MM.1S (cell line): Measurements from ENCODE around the gene ACKR2.

Experiments used
- DNase-seq: peaks from one replicate; pipeline ENCODE4 v3.0.0-alpha.2; 2015
- H2AFZ ChIP-seq: fragments of 300-600 bp; sonication (generic); 2 replicates; pipeline ENCODE4 v1.6.0; 2016; ENCODE audit warnings: antibody characterized with exemption, low read length
- H3F3A ChIP-seq: fragments of 300-600 bp; sonication (generic); 2 replicates; pipeline ENCODE4 v1.6.1; 2016; ENCODE audit warnings: mild to moderate bottlenecking, antibody characterized with exemption, low read length, moderate library complexity, mixed read lengths; ENCODE audit not compliant: insufficient read depth
- H3K27ac ChIP-seq: fragments of 300-600 bp; sonication (generic); 2 replicates; pipeline ENCODE4 v1.5.1; 2016; ENCODE audit warnings: mild to moderate bottlenecking, low read length
- H3K27me3 ChIP-seq: fragments of 300-600 bp; sonication (generic); replicated peaks from 2 replicates; pipeline ENCODE4 v1.6.0; 2016; ENCODE audit warnings: low read length; ENCODE audit not compliant: insufficient read depth
- H3K36me3 ChIP-seq: fragments of 300-600 bp; sonication (generic); replicated peaks from 2 replicates; pipeline ENCODE4 v1.6.1; 2016; ENCODE audit warnings: mild to moderate bottlenecking, low read length, mixed read lengths; ENCODE audit not compliant: insufficient read depth
- H3K4me1 ChIP-seq: fragments of 300-600 bp; sonication (generic); 2 replicates; pipeline ENCODE4 v1.6.1; 2016; ENCODE audit warnings: low read length, mixed read lengths
- H3K4me2 ChIP-seq: fragments of 300-600 bp; sonication (generic); 2 replicates; pipeline ENCODE4 v1.6.0; 2016; ENCODE audit warnings: low read depth, low read length
- H3K4me3 ChIP-seq: fragments of 300-600 bp; sonication (generic); 2 replicates; pipeline ENCODE4 v1.5.1; 2016; ENCODE audit warnings: low read length, mixed read lengths
- H3K79me2 ChIP-seq: fragments of 300-600 bp; sonication (generic); 2 replicates; pipeline ENCODE4 v1.6.1; 2016; ENCODE audit warnings: mixed run types, low read length, mixed read lengths
- H3K9ac ChIP-seq: fragments of 300-600 bp; sonication (generic); 2 replicates; pipeline ENCODE4 v1.6.1; 2016; ENCODE audit warnings: low read length, mixed read lengths
- H3K9me2 ChIP-seq: fragments of 300-600 bp; sonication (generic); replicated peaks from 2 replicates; pipeline ENCODE4 v1.6.1; 2016; ENCODE audit warnings: mild to moderate bottlenecking, low read length, mixed read lengths; ENCODE audit not compliant: insufficient read depth
- H3K9me3 ChIP-seq: fragments of 300-600 bp; sonication (generic); replicated peaks from 2 replicates; pipeline ENCODE4 v1.6.1; 2016; ENCODE audit warnings: mild to moderate bottlenecking, low read length, mixed read lengths; ENCODE audit not compliant: insufficient read depth
- H4K20me1 ChIP-seq: fragments of 300-600 bp; sonication (generic); 2 replicates; pipeline ENCODE4 v1.6.1; 2016; ENCODE audit warnings: mild to moderate bottlenecking, low read length, moderate library complexity, mixed read lengths; ENCODE audit not compliant: insufficient read depth
- CTCF ChIP-seq: fragments of 300-600 bp; sonication (generic); IDR thresholded peaks from 2 replicates; pipeline ENCODE4 v1.5.1; 2016; ENCODE audit warnings: antibody characterized with exemption, low read length, mixed read lengths
- EZH2 ChIP-seq: fragments of 300-600 bp; sonication (generic); optimal IDR thresholded peaks from 2 replicates; pipeline ENCODE3; 2017; ENCODE audit warnings: low read depth, mild to moderate bottlenecking, antibody characterized with exemption, low read length, mixed read lengths
- EZH2phosphoT487 ChIP-seq: fragments of 300-600 bp; sonication (generic); IDR thresholded peaks from 2 replicates; pipeline ENCODE4 v1.6.1; 2018; ENCODE audit warnings: antibody characterized with exemption, low read length

The ACKR2 gene

GRCh38 chr3:42855547-42856380, 46.5 kb downstream of the ACKR2 start:
- H2AFZ ChIP-seq = no peak overlapping the region
- no peak for DNase-seq
- TF ChIP-seq EZH2phosphoT487 = no peak
- no peak for TF ChIP-seq CTCF
- no peak for TF ChIP-seq EZH2
- no peaks in the 10 kb centered on the region for H3K79me2 ChIP-seq
- H3K9me3 ChIP-seq = no peaks in the 10 kb centered on the region
- H3K27ac ChIP-seq = no peak overlapping the region
- no peaks in the 10 kb centered on the region for H3K9me2 ChIP-seq
- H4K20me1 ChIP-seq = no peaks in the 10 kb centered on the region
- no peaks in the 10 kb centered on the region for H3K4me1 ChIP-seq
- no peak overlapping the region for H3K4me2 ChIP-seq
- no peak overlapping the region for H3K4me3 ChIP-seq
- no peak overlapping the region for H3K9ac ChIP-seq
- H3F3A ChIP-seq = no peaks in the 10 kb centered on the region
- H3K27me3 ChIP-seq = no peaks in the 10 kb centered on the region
- no peaks in the 10 kb centered on the region for H3K36me3 ChIP-seq

GRCh38 chr3:42856544-42856943, 47.3 kb downstream of the ACKR2 start:
- no peaks in the 10 kb centered on the region for H3K9me2 ChIP-seq
- no peak overlapping the region for H3K4me3 ChIP-seq
- no peak for TF ChIP-seq EZH2phosphoT487
- TF ChIP-seq CTCF = no peak
- TF ChIP-seq EZH2 = no peak
- no peak overlapping the region for H3K9ac ChIP-seq
- no peaks in the 10 kb centered on the region for H3K27me3 ChIP-seq
- no peak overlapping the region for H2AFZ ChIP-seq
- no peaks in the 10 kb centered on the region for H4K20me1 ChIP-seq
- H3K36me3 ChIP-seq = no peaks in the 10 kb centered on the region
- H3F3A ChIP-seq = no peaks in the 10 kb centered on the region
- H3K9me3 ChIP-seq = no peaks in the 10 kb centered on the region
- H3K4me1 ChIP-seq = no peaks in the 10 kb centered on the region
- H3K79me2 ChIP-seq = no peaks in the 10 kb centered on the region
- no peak overlapping the region for H3K4me2 ChIP-seq
- DNase-seq = no peak
- no peak overlapping the region for H3K27ac ChIP-seq

GRCh38 chr3:42864321-42864950, 55.2 kb downstream of the ACKR2 start:
- H3K4me1 ChIP-seq = no peaks in the 10 kb centered on the region
- no peak overlapping the region for H3K4me2 ChIP-seq
- no peak overlapping the region for H3K27ac ChIP-seq
- no peaks in the 10 kb centered on the region for H3F3A ChIP-seq
- no peaks in the 10 kb centered on the region for H3K79me2 ChIP-seq
- H4K20me1 ChIP-seq = no peaks in the 10 kb centered on the region
- no peaks in the 10 kb centered on the region for H3K27me3 ChIP-seq
- no peak overlapping the region for H2AFZ ChIP-seq
- no peak overlapping the region for H3K4me3 ChIP-seq
- no peaks in the 10 kb centered on the region for H3K36me3 ChIP-seq
- no peak for TF ChIP-seq EZH2phosphoT487
- no peak for TF ChIP-seq CTCF
- no peak for TF ChIP-seq EZH2
- DNase-seq = no peak
- no peaks in the 10 kb centered on the region for H3K9me3 ChIP-seq
- no peak overlapping the region for H3K9ac ChIP-seq
- no peaks in the 10 kb centered on the region for H3K9me2 ChIP-seq
